AG04449 (cell line): ENCODE results near the gene SESN2.
A peak's percentile ranks its signal among the peaks of the same experiment; 100 is the strongest.

Source experiments
- CTCF ChIA-PET: fragments of 350-600 bp; formaldehyde crosslinking; extraction: SDS; loops from one replicate; lab custom pipeline; 2021; ENCODE audit warnings: antibody characterized with exemption; lab: Yijun Ruan, JAX
- POLR2A ChIA-PET: fragments of 400-600, 350-600 bp; formaldehyde crosslinking; extraction: SDS; loops from one replicate; lab custom pipeline; 2020; ENCODE audit warnings: antibody characterized with exemption, inconsistent platforms; lab: Yijun Ruan, JAX
- DNase-seq: peaks from one replicate; pipeline ENCODE4 v3.0.0-alpha.2; 2010; ENCODE audit warnings: low read depth, low spot score
- H3K4me3 ChIP-seq: 2 replicates; pipeline ENCODE4 v1.5.1; 2011; ENCODE audit warnings: low read depth, mild to moderate bottlenecking, control low read depth, low read length
- CTCF ChIP-seq: IDR thresholded peaks from one replicate; pipeline ENCODE4 v1.5.1; 2011; ENCODE audit warnings: mild to moderate bottlenecking, moderate library complexity, low read length, control low read depth, inconsistent platforms; ENCODE audit not compliant: insufficient read depth; ENCODE audit errors: missing control alignments

Gene SESN2

GRCh38 chr1:28295936-28296335 is 36.6 kb downstream of the SESN2 start:
- ChIA-PET CTCF (interaction anchor here (1.1 kb wide), 1 partner anchor 47 kb away, joined by 3 read pairs; no protein-coding TSS in a partner anchor), POLR2A (no interaction called here)
- DNase-seq: no peak
- H3K4me3 ChIP-seq: no peak overlapping the region
- TF ChIP-seq CTCF: no peak

- TF ChIP-seq CTCF: no peak
- DNase-seq: no peak
- H3K4me3 ChIP-seq: peak overlapping the region; percentile 35
- POLR2A ChIA-PET: no interaction called here
- CTCF ChIA-PET: interaction anchor here (1.1 kb wide), 1 partner anchor 47 kb away, joined by 3 read pairs; no protein-coding TSS in a partner anchor
These were observed 37.3 kb downstream of the SESN2 start for GRCh38 chr1:28296401-28297261.

GRCh38 chr1:28297826-28298225 is 38.5 kb downstream of the SESN2 start:
- no peak overlapping the region for H3K4me3 ChIP-seq
- CTCF ChIA-PET: no interaction called here
- POLR2A ChIA-PET: no interaction called here
- TF ChIP-seq CTCF: no peak
- DNase-seq: no peak

- CTCF ChIA-PET: no interaction called here
- no peak for TF ChIP-seq CTCF
- POLR2A ChIA-PET: no interaction called here
- no peak overlapping the region for H3K4me3 ChIP-seq
- no peak for DNase-seq
These were observed 39.1 kb downstream of the SESN2 start for GRCh38 chr1:28298438-28298837.

- POLR2A ChIA-PET: interaction anchor here (0.7 kb wide), 1 partner anchor 42 kb away, joined by 3 read pairs; the partner anchor contains the start of gene SESN2
- DNase-seq: no peak
- CTCF ChIA-PET: interaction anchor here (0.6 kb wide), 1 partner anchor 31 kb away, joined by 3 read pairs; no protein-coding TSS in a partner anchor
- H3K4me3 ChIP-seq: no peak overlapping the region
- no peak for TF ChIP-seq CTCF
These were observed 42.3 kb downstream of the SESN2 start for GRCh38 chr1:28301368-28302174.
